T-cell (primary cell): Measurements from ENCODE around the gene HSP90B1. TPM values are rescaled to one million over a fixed set of nuclear protein-coding genes. Genes with fewer than 3 reads are reported as not detected.

ENCODE experiments used
- ATAC-seq, 4 experiments: fragments of 200-7000 bp in 3 of 4; fragments of 150-1000 bp in 1 of 4; cut with Tn5 transposase; replicated peaks in 1 of 4; 1 replicate in 3 of 4; 2 replicates in 1 of 4; pipeline ENCODE4 v1.10.0; 2021; ENCODE audit warnings: moderate library complexity in 3 of 4, mild to moderate bottlenecking in 2 of 4, moderate number of reproducible peaks in 1 of 4
- CTCF ChIA-PET, 2 donors: fragments of 300-600 bp; sonication (Branson Sonifier 250); formaldehyde crosslinking; loops; one replicate each; lab custom pipeline; 2022; ENCODE audit warnings: antibody characterized with exemption in 2 of 2; lab: Charles Lee
- POLR2A ChIA-PET, 2 donors: fragments of 300-600 bp; sonication (Branson Sonifier 250); formaldehyde crosslinking; loops; one replicate each; lab custom pipeline; 2022; ENCODE audit warnings: antibody characterized with exemption in 2 of 2; lab: Charles Lee
- DNase-seq, 35 experiments: peaks; one replicate each; pipeline versions ENCODE4 v3.0.0 to v3.0.0-alpha.2; 2013 to 2023
- H3K27ac ChIP-seq: one replicate; pipeline ENCODE4 v1.5.1; 2013; ENCODE audit warnings: low read length
- H3K27me3 ChIP-seq, 2 experiments: replicated peaks in 1 of 2; 1 replicate in 1 of 2; 2 replicates in 1 of 2; pipeline versions ENCODE4 v1.6.1 to v1.7.0; 2013; ENCODE audit warnings: low read length in 1 of 2, mixed read lengths in 1 of 2; ENCODE audit not compliant: control insufficient read depth in 2 of 2, insufficient read depth in 2 of 2; ENCODE audit errors: extremely low read depth in 1 of 2
- H3K36me3 ChIP-seq, 2 donors: 1 replicate in 1 of 2; 2 replicates in 1 of 2; pipeline versions ENCODE4 v1.6.1 to v1.7.0; 2013; ENCODE audit warnings: low read length in 1 of 2; ENCODE audit not compliant: control insufficient read depth in 2 of 2, insufficient read depth in 1 of 2; ENCODE audit errors: extremely low read depth in 1 of 2
- H3K4me1 ChIP-seq, 2 experiments: 1 replicate in 1 of 2; 2 replicates in 1 of 2; pipeline versions ENCODE4 v1.6.1 to v1.7.0; 2013; ENCODE audit warnings: low read length in 2 of 2, mixed read lengths in 1 of 2; ENCODE audit not compliant: insufficient read depth in 2 of 2, control insufficient read depth in 1 of 2; ENCODE audit errors: extremely low read depth in 1 of 2
- H3K4me3 ChIP-seq, 2 donors: 1 replicate in 1 of 2; 2 replicates in 1 of 2; pipeline versions ENCODE4 v1.5.1 to v1.7.0; 2013; ENCODE audit warnings: mild to moderate bottlenecking in 2 of 2, low read length in 1 of 2, moderate library complexity in 1 of 2; ENCODE audit not compliant: control insufficient read depth in 1 of 2; ENCODE audit errors: extremely low read depth in 1 of 2
- H3K9me3 ChIP-seq: 2 replicates; pipeline ENCODE4 v1.7.0; 2013
- H3K27ac Mint-ChIP-seq, 2 donors: one replicate each; pipeline ENCODE4 v1.8.0; 2020 to 2021; ENCODE audit warnings: mild to moderate bottlenecking in 2 of 2, mixed read lengths in 2 of 2
- H3K27me3 Mint-ChIP-seq, 2 donors: one replicate each; pipeline ENCODE4 v1.8.0; 2021 to 2022; ENCODE audit warnings: mixed read lengths in 2 of 2
- H3K36me3 Mint-ChIP-seq: one replicate; pipeline ENCODE4 v1.8.0; 2021; ENCODE audit warnings: mixed read lengths
- H3K4me1 Mint-ChIP-seq, 3 donors: one replicate each; pipeline ENCODE4 v1.8.0; 2020 to 2022; ENCODE audit warnings: mixed read lengths in 3 of 3, mild to moderate bottlenecking in 1 of 3
- H3K4me3 Mint-ChIP-seq, 3 donors: one replicate each; pipeline ENCODE4 v1.8.0; 2020 to 2022; ENCODE audit warnings: mild to moderate bottlenecking in 3 of 3, mixed read lengths in 3 of 3, moderate library complexity in 3 of 3
- H3K9me3 Mint-ChIP-seq, 3 donors: one replicate each; pipeline ENCODE4 v1.8.0; 2020 to 2022; ENCODE audit warnings: mixed read lengths in 3 of 3
- WGBS: methylation state at CpG from one replicate; pipeline ENCODE4 v1.1.5; 2013; ENCODE audit warnings: missing lambda C conversion rate; ENCODE audit not compliant: insufficient coverage; 5-methylcytosine and 5-hydroxymethylcytosine counted together
- total RNA-seq, 35 experiments: library from RNA in 6 of 35; stranded (reverse) in 6 of 35; fragments of 120-200 nt in 1 of 35; gene quantifications; one replicate each; pipeline versions ENCODE4 v1.2.1 to v1.2.4 and lab custom pipeline; 2013 to 2026

Gene HSP90B1
- total RNA-seq, 5 donors from 2014 or later (not counting 1 experiment from before 2014, with no cell fraction given): 240 to 310 (median 290) TPM

DNA sequence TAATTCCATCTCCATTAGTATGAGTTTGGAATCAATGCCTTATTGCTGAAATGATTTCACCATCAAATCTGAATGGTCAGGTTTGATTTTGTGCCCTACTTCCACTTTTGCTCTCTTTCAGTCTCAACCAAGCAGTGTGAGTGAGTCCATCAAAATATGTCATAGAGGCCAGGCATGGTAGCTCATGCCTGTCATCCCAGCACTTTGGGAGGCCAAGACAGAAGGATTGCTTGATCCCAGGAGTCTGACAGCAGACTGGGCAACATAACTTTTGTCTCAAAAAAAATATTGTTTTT, 22.0 kb upstream of the HSP90B1 start:
- POLR2A ChIA-PET: no interaction called here
- CTCF ChIA-PET: no interaction called here
- Histone ChIP-seq H3K4me1 (peaks cover 8 to 27% of the 10 kb centered on the region in 2 experiments), H3K9me3 (no peaks in the 10 kb centered on the region), H3K4me3 (no peak overlapping the region), H3K36me3 (no peaks in the 10 kb centered on the region), H3K27ac (no peak overlapping the region), H3K27me3 (no peaks in the 10 kb centered on the region)
- H3K4me1 Mint-ChIP-seq: peaks cover 49 to 56% (median 50%) of the 10 kb centered on the region in 3 donors
- no peak overlapping the region for H3K4me3 Mint-ChIP-seq
- ATAC-seq (no peak), DNase-seq (no peak)
- peak overlapping the region in 1 of 2 donors; percentile 66 for H3K27ac Mint-ChIP-seq
- H3K27me3 Mint-ChIP-seq: no peaks in the 10 kb centered on the region
- H3K9me3 Mint-ChIP-seq: peaks cover 0 to 3% (median 0%) of the 10 kb centered on the region in 3 donors
- no peaks in the 10 kb centered on the region for H3K36me3 Mint-ChIP-seq

DNA sequence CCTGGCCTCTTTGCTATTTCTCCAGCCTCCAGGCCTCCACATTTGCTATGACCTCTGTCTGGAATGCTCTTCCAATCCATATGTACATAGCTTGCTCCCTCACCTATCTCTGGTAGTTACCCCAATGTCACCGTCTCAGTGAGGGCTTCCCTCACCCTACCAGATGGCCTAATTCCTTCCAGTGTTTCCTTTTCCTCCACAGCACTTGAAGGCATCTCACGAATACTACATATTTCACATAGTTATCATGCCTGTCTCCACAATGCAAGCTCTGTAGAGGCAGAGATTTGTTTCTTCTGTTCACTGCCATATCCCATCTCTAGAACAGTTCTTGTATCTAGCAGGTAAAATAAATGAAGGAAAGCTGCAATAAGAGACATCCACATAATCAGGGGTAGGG, 21.3 kb upstream of the HSP90B1 start:
- Mint-ChIP-seq H3K27me3 (no peaks in the 10 kb centered on the region), H3K27ac (peak overlapping the region; percentile 44 to 66), H3K9me3 (peaks cover 0 to 3% (median 0%) of the 10 kb centered on the region in 3 donors), H3K4me1 (peaks cover 42 to 49% (median 43%) of the 10 kb centered on the region in 3 donors), H3K36me3 (no peaks in the 10 kb centered on the region), H3K4me3 (peak overlapping the region in 1 of 3 donors; percentile 46)
- CTCF ChIA-PET: no interaction called here
- no CpG with 5 or more reads among the region's 2 CpGs for WGBS
- H3K27me3 ChIP-seq: no peaks in the 10 kb centered on the region
- no peak overlapping the region for H3K27ac ChIP-seq
- H3K36me3 ChIP-seq: no peaks in the 10 kb centered on the region
- H3K4me3 ChIP-seq: no peak overlapping the region
- no peaks in the 10 kb centered on the region for H3K9me3 ChIP-seq
- ATAC-seq (no peak), DNase-seq (no peak)
- POLR2A ChIA-PET: interaction anchor here in 1 of 2 donors (0.7 kb wide), 1 partner anchor 18 kb away, joined by 3 read pairs; no protein-coding TSS in a partner anchor
- peaks cover 8 to 21% of the 10 kb centered on the region in 2 experiments for H3K4me1 ChIP-seq

DNA sequence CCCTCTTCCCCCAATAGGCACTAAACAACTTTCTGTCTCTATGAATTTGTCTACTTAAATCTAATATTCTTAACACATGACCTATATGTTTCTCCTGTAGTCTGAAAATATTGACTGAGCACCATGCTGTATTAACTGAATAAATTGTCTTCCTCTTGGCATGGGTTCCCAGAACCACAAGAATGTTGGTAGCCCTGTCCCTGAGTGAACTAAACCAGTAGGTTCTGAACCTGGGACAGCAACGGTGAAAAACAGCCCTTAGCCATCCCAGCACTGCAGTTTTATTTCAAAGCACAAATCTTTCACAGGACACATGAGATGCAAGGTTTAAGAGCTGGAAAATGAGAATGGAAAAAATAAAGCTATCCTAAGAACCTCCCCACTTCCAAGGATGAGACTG, 20.4 kb upstream of the HSP90B1 start:
- Histone ChIP-seq H3K27me3 (no peaks in the 10 kb centered on the region), H3K4me1 (peaks cover 8 to 16% of the 10 kb centered on the region in 2 experiments), H3K36me3 (no peaks in the 10 kb centered on the region), H3K9me3 (no peaks in the 10 kb centered on the region), H3K27ac (no peak overlapping the region), H3K4me3 (no peak overlapping the region)
- no peak overlapping the region for H3K4me3 Mint-ChIP-seq
- ChIA-PET POLR2A (no interaction called here), CTCF (interaction anchor here in 1 of 2 donors (0.7 kb wide), 1 partner anchor 11 kb away, joined by 3 read pairs; no protein-coding TSS in a partner anchor)
- H3K9me3 Mint-ChIP-seq: peaks cover 0 to 2% (median 0%) of the 10 kb centered on the region in 3 donors
- DNase-seq (no peak), ATAC-seq (no peak)
- H3K27ac Mint-ChIP-seq: peak overlapping the region in 1 of 2 donors; percentile 34
- H3K27me3 Mint-ChIP-seq: no peaks in the 10 kb centered on the region
- WGBS: no CpG with 5 or more reads among the region's 1 CpG
- peaks cover 32 to 41% (median 34%) of the 10 kb centered on the region in 3 donors for H3K4me1 Mint-ChIP-seq
- no peaks in the 10 kb centered on the region for H3K36me3 Mint-ChIP-seq

DNA sequence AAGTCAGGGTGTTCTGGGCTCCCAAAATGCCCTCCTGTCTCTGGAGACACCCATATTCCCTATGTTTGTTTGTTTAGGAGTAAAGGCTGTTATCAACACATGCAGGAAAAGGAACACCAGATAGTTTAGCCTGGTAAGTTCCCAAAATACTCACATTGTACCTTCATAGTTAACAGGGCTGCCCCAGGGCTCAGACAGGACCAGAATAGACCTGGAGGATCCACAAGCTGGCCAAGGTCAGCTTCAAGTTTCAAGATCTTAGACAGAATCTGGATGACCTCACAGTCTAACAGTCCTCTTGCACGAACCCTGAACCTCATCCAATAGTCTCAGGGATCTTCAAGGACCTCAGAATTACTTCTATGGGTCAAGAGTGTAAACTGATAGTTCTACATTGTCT, 18.1 kb upstream of the HSP90B1 start:
- no peaks in the 10 kb centered on the region for H3K9me3 Mint-ChIP-seq
- ATAC-seq: no peak
- no peak overlapping the region for H3K27ac Mint-ChIP-seq
- H3K4me3 Mint-ChIP-seq: no peak overlapping the region
- no peaks in the 10 kb centered on the region for H3K9me3 ChIP-seq
- no peaks in the 10 kb centered on the region for H3K36me3 ChIP-seq
- no CpG with 5 or more reads among the region's 1 CpG for WGBS
- H3K4me1 ChIP-seq: peaks cover 4 to 5% of the 10 kb centered on the region in 2 experiments
- H3K4me3 ChIP-seq: no peak overlapping the region
- peaks cover 19 to 21% (median 19%) of the 10 kb centered on the region in 3 donors for H3K4me1 Mint-ChIP-seq
- no peak overlapping the region for H3K27ac ChIP-seq
- DNase-seq: no peak
- H3K36me3 Mint-ChIP-seq: no peaks in the 10 kb centered on the region
- ChIA-PET CTCF (no interaction called here), POLR2A (interaction anchor here in 1 of 2 donors (0.6 kb wide), 1 partner anchor 71 kb away, joined by 3 read pairs; the partner anchor contains the start of gene NT5DC3)
- H3K27me3 Mint-ChIP-seq: no peaks in the 10 kb centered on the region
- no peaks in the 10 kb centered on the region for H3K27me3 ChIP-seq

DNA sequence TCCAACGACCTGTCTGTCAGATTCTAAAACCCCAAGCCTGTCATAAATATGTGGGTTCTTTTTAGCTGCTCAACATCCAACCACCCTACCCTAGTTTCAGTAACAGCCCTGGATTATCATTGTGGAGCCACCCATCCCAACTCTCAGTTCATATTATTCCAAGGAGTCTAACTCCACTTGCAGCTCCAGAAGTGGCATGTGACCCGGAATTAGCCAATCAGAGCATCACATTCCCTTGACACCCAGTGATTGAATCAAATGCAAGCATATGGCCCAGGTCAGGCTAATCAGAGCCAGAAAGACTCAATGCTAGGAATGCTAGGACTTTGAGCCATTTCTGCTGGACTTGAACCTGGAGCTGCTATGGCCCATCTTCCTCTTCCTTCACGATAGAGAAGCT, 17.1 kb upstream of the HSP90B1 start:
- Mint-ChIP-seq H3K4me1 (peaks cover 12 to 13% (median 12%) of the 10 kb centered on the region in 3 donors), H3K27ac (no peak overlapping the region), H3K4me3 (no peak overlapping the region), H3K9me3 (peaks cover 4 to 5% (median 4%) of the 10 kb centered on the region in 3 donors), H3K36me3 (peaks cover 3% of the 10 kb centered on the region), H3K27me3 (no peaks in the 10 kb centered on the region)
- ATAC-seq (no peak), DNase-seq (no peak)
- ChIA-PET POLR2A (no interaction called here), CTCF (no interaction called here)
- H3K27me3 ChIP-seq: no peaks in the 10 kb centered on the region
- H3K36me3 ChIP-seq: no peaks in the 10 kb centered on the region
- WGBS: 70% methylated on average over 2 of the region's 3 CpGs
- H3K4me3 ChIP-seq: no peak overlapping the region
- no peak overlapping the region for H3K27ac ChIP-seq
- H3K9me3 ChIP-seq: no peaks in the 10 kb centered on the region
- peaks cover 0 to 1% of the 10 kb centered on the region in 2 experiments for H3K4me1 ChIP-seq

DNA sequence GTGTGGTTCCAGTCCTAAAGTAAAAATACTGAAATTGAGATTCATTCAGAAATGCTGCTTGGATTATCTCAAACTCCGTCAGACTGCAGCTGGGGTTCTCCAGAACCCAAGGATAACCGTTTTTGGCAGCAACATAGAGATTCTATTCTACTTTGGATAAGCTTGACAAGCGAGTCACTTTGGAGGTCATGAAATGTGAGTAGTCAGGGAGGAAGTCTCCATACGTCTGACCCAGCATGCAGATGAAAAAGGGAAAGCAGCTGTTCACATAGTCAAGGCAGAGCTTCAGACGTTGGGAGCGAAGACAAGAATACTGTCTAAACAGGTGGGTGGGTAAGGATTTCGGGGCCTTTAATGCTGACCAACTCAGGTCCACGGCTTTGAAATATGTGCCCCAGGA, 14.9 kb upstream of the HSP90B1 start:
- H3K9me3 ChIP-seq: no peaks in the 10 kb centered on the region
- Mint-ChIP-seq H3K4me1 (no peaks in the 10 kb centered on the region), H3K4me3 (no peak overlapping the region), H3K36me3 (peaks cover 3% of the 10 kb centered on the region), H3K27me3 (no peaks in the 10 kb centered on the region), H3K9me3 (peaks cover 4 to 5% (median 4%) of the 10 kb centered on the region in 3 donors), H3K27ac (no peak overlapping the region)
- ATAC-seq: no peak
- no peak overlapping the region for H3K27ac ChIP-seq
- no peaks in the 10 kb centered on the region for H3K36me3 ChIP-seq
- no peak overlapping the region for H3K4me3 ChIP-seq
- WGBS: 74% methylated on average over 5 of the region's 8 CpGs
- ChIA-PET CTCF (no interaction called here), POLR2A (no interaction called here)
- H3K4me1 ChIP-seq: no peaks in the 10 kb centered on the region
- no peak for DNase-seq
- H3K27me3 ChIP-seq: no peaks in the 10 kb centered on the region
